GM10266 (cell line): ENCODE results near the gene CERT1.

Experiments used
- DNase-seq: peaks from one replicate; pipeline ENCODE4 v3.0.0; 2012; ENCODE audit errors: extremely low spot score
- CTCF ChIP-seq: IDR thresholded peaks from 2 replicates; pipeline ENCODE4 v1.5.1; 2012; ENCODE audit warnings: mild to moderate bottlenecking, low read depth; ENCODE audit not compliant: control insufficient read depth, insufficient read depth; ENCODE audit errors: missing control alignments

CERT1 gene

GRCh38 chr5:75523275-75523674, 11.8 kb upstream of the CERT1 start:
- no peak for TF ChIP-seq CTCF
- DNase-seq = no peak

GRCh38 chr5:75522542-75522941, 11.1 kb upstream of the CERT1 start:
- TF ChIP-seq CTCF = no peak
- no peak for DNase-seq

- TF ChIP-seq CTCF = no peak
- DNase-seq = no peak
Observed at GRCh38 chr5:75522025-75522424, 10.6 kb upstream of the CERT1 start.

GRCh38 chr5:75521195-75521594, 9.8 kb upstream of the CERT1 start:
- TF ChIP-seq CTCF = no peak

GRCh38 chr5:75519761-75520160, 8.3 kb upstream of the CERT1 start:
- no peak for TF ChIP-seq CTCF
- no peak for DNase-seq

More at GRCh38 chr5:75521195-75521594, 9.8 kb upstream of the CERT1 start:
- DNase-seq = no peak

- no peak for DNase-seq
- TF ChIP-seq CTCF = no peak
Observed at GRCh38 chr5:75514323-75514722, 2.9 kb upstream of the CERT1 start.

- TF ChIP-seq CTCF = no peak
- no peak for DNase-seq
Observed at GRCh38 chr5:75513841-75514240, 2.4 kb upstream of the CERT1 start.
